GM20000 (cell line): ENCODE results near the gene TIMMDC1.

ENCODE experiments used
- DNase-seq: peaks from one replicate; pipeline ENCODE4 v3.0.0; 2012; ENCODE audit warnings: low spot score
- TF ChIP-seq, protein P1 (sequence below): IDR thresholded peaks from 2 replicates; pipeline ENCODE4 v1.5.1; 2012; ENCODE audit warnings: mild to moderate bottlenecking, control low read depth; ENCODE audit errors: extremely low read depth, missing control alignments

The TIMMDC1 gene

DNA sequence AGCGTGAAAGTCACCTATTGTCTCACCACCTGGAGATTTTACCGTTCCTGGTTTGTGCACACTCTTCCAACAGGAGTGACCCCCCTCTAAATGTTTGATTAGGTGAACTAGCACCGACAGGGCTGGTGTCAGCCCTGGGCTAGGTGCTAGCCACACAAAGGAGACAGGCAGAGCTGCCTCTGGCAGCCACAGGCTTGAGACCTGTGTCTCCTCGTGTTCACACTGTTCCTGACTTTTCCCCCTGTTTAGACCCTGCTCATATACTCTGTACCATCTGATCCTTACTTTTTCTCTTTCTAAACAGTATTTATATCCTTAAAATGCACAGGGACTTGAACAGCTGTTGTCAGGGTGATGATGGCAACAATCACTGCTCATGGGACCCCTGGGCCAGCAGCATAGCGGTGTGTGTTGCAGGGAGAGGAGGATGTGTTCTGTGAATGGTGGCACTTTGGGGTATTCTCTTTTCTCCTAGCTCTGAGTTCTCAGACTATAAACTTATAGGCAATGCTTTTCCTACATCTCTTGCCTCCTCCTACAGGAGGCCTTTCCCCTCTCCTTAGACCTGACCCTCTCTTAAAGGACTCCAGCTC, 55.6 kb downstream of the TIMMDC1 start:
- TF ChIP-seq, protein P1, sequence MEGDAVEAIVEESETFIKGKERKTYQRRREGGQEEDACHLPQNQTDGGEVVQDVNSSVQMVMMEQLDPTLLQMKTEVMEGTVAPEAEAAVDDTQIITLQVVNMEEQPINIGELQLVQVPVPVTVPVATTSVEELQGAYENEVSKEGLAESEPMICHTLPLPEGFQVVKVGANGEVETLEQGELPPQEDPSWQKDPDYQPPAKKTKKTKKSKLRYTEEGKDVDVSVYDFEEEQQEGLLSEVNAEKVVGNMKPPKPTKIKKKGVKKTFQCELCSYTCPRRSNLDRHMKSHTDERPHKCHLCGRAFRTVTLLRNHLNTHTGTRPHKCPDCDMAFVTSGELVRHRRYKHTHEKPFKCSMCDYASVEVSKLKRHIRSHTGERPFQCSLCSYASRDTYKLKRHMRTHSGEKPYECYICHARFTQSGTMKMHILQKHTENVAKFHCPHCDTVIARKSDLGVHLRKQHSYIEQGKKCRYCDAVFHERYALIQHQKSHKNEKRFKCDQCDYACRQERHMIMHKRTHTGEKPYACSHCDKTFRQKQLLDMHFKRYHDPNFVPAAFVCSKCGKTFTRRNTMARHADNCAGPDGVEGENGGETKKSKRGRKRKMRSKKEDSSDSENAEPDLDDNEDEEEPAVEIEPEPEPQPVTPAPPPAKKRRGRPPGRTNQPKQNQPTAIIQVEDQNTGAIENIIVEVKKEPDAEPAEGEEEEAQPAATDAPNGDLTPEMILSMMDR = no peak
- DNase-seq = no peak

DNA sequence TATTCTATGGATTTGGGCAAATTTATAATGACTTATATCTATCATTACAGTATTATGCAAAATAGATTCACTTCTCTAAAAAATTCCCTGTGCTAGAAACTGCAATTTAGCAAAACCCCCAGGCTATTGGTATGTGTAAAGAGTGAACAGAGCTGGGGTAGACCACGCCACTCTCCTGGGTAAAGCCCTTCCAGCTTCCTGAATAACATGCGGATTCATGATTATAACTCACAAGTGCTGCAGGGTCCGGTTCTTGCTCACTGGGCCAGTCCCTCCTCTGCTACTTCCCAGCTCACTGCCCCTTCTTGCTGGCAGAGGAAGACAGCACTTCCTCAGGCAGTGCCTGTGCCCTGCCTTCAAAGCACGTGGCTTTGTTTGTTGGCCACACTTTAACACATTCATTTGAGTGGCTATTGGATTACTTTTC, 57.0 kb downstream of the TIMMDC1 start:
- DNase-seq = no peak
- TF ChIP-seq, protein P1 = no peak

DNA sequence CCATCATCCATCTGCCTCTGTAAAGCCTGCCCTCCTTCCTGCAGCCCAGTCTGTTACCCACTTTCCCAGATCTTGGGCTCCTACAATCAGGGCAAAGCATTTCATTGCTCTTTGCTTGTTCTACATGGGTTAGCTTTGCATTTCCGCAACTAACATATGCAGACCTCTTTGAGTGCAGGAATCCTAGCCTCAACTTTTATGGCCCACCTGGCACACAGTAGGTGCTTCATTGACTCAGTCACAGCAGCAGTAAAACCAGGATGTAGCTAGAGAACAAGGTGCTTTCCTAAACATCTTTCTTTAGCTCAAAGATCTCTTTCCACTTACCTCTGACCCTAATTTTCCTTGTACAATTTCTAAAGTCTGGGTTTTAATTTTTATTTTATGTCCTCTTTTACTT, 57.6 kb downstream of the TIMMDC1 start:
- TF ChIP-seq, protein P1 = no peak
- no peak for DNase-seq

DNA sequence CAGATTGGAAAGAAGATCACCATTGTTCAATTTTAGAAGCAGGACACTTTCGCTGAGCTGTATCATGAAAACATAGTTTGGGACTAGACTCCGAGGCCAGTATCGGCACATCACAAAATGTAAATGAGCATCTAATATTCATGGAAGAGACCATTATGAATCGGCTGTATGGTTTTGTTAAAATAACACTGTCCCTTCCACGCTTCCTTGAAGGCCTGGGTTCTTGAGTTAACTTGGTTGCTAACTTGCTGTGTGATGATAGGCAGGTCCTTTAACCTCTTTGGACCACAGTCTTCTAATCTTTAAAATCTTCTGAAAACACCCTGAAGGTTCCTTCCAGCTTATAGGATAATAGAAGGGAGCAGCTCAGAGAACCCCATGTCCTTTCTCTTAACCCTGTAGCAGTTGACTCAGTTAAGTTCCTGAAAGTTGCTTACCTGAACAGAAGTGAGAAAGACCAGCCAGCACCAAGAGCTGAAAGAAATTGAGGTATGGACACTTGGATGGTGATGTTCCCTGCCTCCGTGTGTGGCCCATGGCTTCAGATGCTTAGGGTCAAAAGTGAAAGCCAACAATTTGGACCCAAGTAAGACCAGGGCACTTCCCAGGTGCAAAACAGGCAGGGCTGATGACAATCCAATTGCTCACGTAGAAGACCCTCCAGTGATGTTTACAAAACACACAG, 59.0 kb downstream of the TIMMDC1 start:
- TF ChIP-seq, protein P1 = no peak
- no peak for DNase-seq

DNA sequence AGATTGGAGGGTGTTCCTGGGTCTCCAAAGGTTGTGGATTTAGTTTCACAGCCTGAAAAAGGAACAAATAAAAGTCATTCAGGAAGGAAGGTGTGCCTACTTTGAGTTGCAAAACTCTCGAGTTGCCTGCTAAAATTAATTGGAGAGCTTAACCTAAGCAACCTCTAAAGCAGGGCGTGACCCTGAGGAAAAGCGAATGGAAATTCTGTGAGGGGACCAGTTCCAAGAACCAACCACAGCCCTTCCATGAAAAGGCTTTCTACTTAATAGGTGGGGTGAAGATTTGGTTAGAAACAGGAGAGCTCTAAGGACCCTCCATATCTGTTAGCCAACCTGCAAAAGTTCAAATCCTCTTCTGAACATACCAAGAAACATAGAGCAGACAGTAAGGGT, 59.5 kb downstream of the TIMMDC1 start:
- TF ChIP-seq, protein P1 = no peak
- DNase-seq = no peak

DNA sequence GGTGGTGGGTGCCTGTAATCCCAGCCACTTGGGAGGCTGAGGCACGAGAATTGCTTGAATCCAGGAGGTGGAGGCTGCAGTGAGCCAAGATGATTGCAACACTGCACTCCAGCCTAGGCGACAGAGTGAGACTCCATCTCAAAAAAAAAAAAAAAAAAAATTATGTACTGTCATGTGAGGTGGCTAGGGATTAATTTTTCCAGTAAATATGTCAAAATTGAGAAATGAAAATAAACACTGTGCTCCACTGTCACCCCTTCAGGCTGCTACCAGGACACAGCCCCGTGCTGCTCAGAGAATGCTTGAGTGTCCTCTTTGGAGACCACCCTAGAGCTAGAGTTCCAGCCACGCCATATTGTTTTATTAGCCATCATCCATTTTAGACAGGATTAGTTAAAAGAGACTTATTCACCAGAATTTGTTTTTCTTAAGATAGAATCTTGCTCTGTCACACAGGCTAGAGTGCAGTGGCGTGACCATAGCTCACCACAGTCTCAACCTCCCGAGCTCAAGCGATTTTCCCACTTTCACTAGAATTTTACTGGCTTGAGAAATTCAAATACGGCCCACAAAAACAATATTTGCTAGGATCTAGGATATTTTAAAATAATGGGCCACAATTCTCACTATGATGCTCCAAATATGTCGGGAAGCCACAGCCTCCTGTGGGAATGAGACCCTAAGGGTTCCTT, 60.4 kb downstream of the TIMMDC1 start:
- no peak for DNase-seq
- TF ChIP-seq, protein P1 = no peak

DNA sequence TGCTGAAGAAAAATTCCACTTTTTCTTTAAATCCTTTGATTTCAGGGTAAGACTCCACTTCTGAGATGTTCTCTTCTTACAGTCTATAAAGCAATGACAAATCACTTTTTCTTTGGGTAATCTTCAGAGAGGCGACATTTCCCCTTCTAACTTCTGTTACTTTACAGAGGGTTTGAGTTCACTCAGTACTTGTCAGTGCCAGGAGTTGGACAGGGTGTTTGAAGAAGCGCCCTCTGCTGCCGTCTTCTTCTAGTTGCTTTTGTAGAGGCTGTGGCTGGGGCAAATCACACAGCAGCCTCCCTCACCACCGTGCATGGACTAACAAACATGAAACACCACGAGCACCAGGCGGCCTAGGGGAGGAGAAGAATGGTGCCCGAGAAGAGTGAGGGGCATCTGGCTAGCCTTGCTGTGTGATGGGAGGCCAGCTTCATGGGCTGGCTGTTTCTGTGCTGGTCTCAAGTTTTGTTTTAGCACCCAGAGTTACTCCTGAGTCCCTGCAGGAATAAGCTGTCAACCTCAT, 61.2 kb downstream of the TIMMDC1 start, which contains the start of gene CD80:
Gene CD80, minus strand, starts transcription at position 174 of the 523 bp plus-strand sequence. CDS start 1,886 bp downstream, outside the sequence.
- peak; percentile 58 for DNase-seq
- TF ChIP-seq, protein P1 = peak; percentile 67
